ENCODE measurements around the gene SALL4.
"Not testable (repeated sequence)": the region's sequence is repeated elsewhere in the genome, so short reads cannot be mapped to it uniquely, and the experiment has no call there.

DNA sequence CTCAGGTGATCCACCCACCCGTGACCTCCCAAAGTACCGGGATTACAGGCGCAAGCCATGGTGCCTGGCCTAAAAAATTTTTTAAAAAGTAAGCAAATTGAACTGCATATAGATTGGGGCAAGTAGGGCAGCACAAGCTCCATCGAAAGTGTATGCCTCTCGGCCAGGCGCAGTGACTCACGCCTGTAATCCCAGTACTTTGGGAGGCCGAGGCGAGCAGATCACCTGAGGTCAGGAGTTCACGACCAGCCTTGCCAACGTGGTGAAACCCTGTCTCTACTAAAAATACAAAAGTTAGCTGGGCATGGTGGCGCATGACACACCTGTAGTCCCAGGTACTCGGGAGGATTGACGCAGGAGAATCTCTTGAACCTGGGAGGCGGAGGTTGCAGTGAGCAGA is 64.1 kb downstream of the SALL4 start:
- TF ChIP-seq, protein P1, sequence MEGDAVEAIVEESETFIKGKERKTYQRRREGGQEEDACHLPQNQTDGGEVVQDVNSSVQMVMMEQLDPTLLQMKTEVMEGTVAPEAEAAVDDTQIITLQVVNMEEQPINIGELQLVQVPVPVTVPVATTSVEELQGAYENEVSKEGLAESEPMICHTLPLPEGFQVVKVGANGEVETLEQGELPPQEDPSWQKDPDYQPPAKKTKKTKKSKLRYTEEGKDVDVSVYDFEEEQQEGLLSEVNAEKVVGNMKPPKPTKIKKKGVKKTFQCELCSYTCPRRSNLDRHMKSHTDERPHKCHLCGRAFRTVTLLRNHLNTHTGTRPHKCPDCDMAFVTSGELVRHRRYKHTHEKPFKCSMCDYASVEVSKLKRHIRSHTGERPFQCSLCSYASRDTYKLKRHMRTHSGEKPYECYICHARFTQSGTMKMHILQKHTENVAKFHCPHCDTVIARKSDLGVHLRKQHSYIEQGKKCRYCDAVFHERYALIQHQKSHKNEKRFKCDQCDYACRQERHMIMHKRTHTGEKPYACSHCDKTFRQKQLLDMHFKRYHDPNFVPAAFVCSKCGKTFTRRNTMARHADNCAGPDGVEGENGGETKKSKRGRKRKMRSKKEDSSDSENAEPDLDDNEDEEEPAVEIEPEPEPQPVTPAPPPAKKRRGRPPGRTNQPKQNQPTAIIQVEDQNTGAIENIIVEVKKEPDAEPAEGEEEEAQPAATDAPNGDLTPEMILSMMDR (conservative IDR thresholded peaks at IDR 0.05 in 1 of 2, IDR thresholded peaks at IDR 0.05 in 1 of 2; ENCODE audit: low read depth in 1 of 2, low read length in 2 of 2), result not testable (repeated sequence)
- TF ChIP-seq EZH2 (IDR thresholded peaks at IDR 0.05; ENCODE audit: low read length, missing control alignments), result not testable (repeated sequence)
